Subcutaneous adipose tissue (tissue), 4 donors: ENCODE measurements around the gene TLCD1. TPM values are rescaled to one million over a fixed set of nuclear protein-coding genes. Genes with fewer than 3 reads are reported as not detected.

Experiments
- CTCF ChIP-seq: fragments of 450-650 bp; IDR thresholded peaks from one replicate; pipeline ENCODE4 v1.5.1; 2016; ENCODE audit warnings: low read depth, mild to moderate bottlenecking, control low read depth, antibody characterized with exemption, moderate library complexity
- total RNA-seq, 4 donors: library from RNA; depleted of rRNA; stranded (reverse); fragments of >200 nt; gene quantifications; one replicate each; pipeline ENCODE4 v1.1.0, GENCODE V29; 2016

The TLCD1 gene
- 1 to 10 TPM in 3 of 4 donors, not detected in 1; 1.5 to 2.5 (median 1.6) TPM for total RNA-seq

GRCh38 chr17:28726226-28726626 is at the start of gene TLCD1:
TLCD1 (minus strand) TSS chr17:28726233; CDS start chr17:28726097, 136 bp downstream.
- TF ChIP-seq CTCF: no peak

GRCh38 chr17:28774206-28774605 is 48.2 kb upstream of the TLCD1 start:
- TF ChIP-seq CTCF: no peak

GRCh38 chr17:28773736-28774135 is 47.7 kb upstream of the TLCD1 start:
- TF ChIP-seq CTCF: no peak

GRCh38 chr17:28765038-28765437 is 39.0 kb upstream of the TLCD1 start:
- no peak for TF ChIP-seq CTCF

GRCh38 chr17:28763804-28764266 is 37.8 kb upstream of the TLCD1 start:
- no peak for TF ChIP-seq CTCF

- no peak for TF ChIP-seq CTCF
Observed at GRCh38 chr17:28763137-28763799, 37.2 kb upstream of the TLCD1 start.

GRCh38 chr17:28760601-28761562 is 34.8 kb upstream of the TLCD1 start:
- no peak for TF ChIP-seq CTCF
